AG10803 (cell line): ENCODE data around the gene ANTXR1.
A peak's percentile ranks its signal among the peaks of the same experiment; 100 is the strongest.

Experiments
- DNase-seq: peaks from one replicate; pipeline ENCODE4 v3.0.0; 2010; ENCODE audit warnings: low read depth
- H3K4me3 ChIP-seq: 2 replicates; pipeline ENCODE4 v1.5.1; 2011; ENCODE audit warnings: mild to moderate bottlenecking, low read length, control low read depth
- TF ChIP-seq, protein P1 (sequence below): conservative IDR thresholded peaks from 2 replicates; pipeline ENCODE4 v1.5.1; 2011; ENCODE audit warnings: mild to moderate bottlenecking, low read length, control low read depth, inconsistent platforms

Gene ANTXR1

GRCh38 chr2:69087211-69087911, 74.4 kb downstream of the ANTXR1 start:
- no peak for DNase-seq
- TF ChIP-seq, protein P1, sequence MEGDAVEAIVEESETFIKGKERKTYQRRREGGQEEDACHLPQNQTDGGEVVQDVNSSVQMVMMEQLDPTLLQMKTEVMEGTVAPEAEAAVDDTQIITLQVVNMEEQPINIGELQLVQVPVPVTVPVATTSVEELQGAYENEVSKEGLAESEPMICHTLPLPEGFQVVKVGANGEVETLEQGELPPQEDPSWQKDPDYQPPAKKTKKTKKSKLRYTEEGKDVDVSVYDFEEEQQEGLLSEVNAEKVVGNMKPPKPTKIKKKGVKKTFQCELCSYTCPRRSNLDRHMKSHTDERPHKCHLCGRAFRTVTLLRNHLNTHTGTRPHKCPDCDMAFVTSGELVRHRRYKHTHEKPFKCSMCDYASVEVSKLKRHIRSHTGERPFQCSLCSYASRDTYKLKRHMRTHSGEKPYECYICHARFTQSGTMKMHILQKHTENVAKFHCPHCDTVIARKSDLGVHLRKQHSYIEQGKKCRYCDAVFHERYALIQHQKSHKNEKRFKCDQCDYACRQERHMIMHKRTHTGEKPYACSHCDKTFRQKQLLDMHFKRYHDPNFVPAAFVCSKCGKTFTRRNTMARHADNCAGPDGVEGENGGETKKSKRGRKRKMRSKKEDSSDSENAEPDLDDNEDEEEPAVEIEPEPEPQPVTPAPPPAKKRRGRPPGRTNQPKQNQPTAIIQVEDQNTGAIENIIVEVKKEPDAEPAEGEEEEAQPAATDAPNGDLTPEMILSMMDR: no peak
- no peak overlapping the region for H3K4me3 ChIP-seq

GRCh38 chr2:69087912-69088240, 74.9 kb downstream of the ANTXR1 start:
- DNase-seq: peak; percentile 93

GRCh38 chr2:69088466-69088865, 75.5 kb downstream of the ANTXR1 start:
- peak; percentile 79 for DNase-seq
- TF ChIP-seq, protein P1: no peak
- no peak overlapping the region for H3K4me3 ChIP-seq

More at GRCh38 chr2:69087912-69088240, 74.9 kb downstream of the ANTXR1 start:
- H3K4me3 ChIP-seq: no peak overlapping the region
- TF ChIP-seq, protein P1: no peak

- H3K4me3 ChIP-seq: no peak overlapping the region
- TF ChIP-seq, protein P1: no peak
- peak; percentile 93 for DNase-seq
Observed at GRCh38 chr2:69089266-69089665, 76.3 kb downstream of the ANTXR1 start.

DNA sequence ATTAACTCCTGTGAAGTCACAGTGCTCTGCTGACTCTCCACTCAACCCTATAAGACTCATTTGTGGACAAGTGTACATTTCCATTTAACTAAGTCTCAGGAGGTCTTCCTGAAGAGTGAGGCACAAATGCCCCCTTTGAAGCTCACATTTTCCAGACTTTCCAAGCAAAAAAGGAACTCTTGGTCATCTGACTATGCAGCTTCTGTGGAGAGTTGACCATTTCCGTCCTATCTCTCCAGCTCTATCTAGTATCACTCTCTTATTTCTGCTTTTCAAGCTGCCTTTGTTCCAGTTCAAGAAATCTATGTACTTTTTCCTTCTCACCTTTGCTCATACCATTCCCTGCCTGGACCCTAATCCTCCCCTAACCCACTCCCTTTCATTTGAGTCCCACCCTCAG, 77.0 kb downstream of the ANTXR1 start:
- no peak overlapping the region for H3K4me3 ChIP-seq
- TF ChIP-seq, protein P1: no peak
- no peak for DNase-seq

DNA sequence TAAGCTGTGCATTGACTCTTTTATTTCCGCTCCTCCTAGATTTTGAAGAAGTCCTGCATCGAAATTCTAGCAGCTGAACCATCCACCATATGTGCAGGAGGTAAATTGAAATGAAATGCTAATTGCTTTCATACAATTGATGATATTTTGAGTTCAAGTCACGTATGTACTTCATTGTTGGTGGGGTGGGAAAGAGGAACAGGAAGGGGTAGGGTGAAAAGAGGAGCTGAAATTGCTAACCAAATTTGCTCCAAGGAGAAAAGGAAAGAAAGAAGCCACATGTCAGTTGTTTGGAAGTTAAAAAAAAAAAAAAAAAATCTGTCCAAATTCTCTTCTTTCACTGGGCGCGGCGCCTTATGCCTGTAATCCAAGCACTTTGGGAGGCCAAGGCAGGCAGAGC, 77.8 kb downstream of the ANTXR1 start:
- no peak overlapping the region for H3K4me3 ChIP-seq
- TF ChIP-seq, protein P1: no peak
- DNase-seq: no peak

DNA sequence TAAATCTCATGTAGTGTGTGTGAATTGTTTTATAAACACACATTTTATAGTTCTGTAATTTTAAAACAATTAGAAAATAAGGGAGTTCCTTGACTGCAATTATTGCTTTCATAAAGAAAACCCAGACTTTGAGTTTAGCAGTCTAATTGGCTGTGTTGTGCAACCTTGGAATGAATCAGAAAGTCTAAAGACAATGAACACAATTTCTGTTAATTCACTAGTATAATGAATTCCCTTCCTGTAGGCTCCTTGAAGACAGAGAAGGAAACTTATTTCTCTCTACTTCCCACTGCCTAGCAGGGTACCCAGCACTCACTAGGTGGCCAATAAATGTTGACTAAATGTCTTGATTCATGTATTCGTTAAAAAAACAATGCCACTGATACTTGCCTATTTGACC, 79.9 kb downstream of the ANTXR1 start:
- H3K4me3 ChIP-seq: no peak overlapping the region
- no peak for DNase-seq

More for the DNA sequence above, 79.9 kb downstream of the ANTXR1 start:
- TF ChIP-seq, protein P1: no peak
